WERI-Rb-1 (cell line): Measurements from ENCODE around the gene KAZN.
A peak's percentile ranks its signal among the peaks of the same experiment; 100 is the strongest.

Experiments used
- DNase-seq: peaks from one replicate; pipeline ENCODE4 v3.0.0-alpha.2; 2020
- H3K27ac ChIP-seq: fragments of 250-450 bp; sonication (Bioruptor Pico); 2 replicates; pipeline ENCODE4 v1.5.1; 2020; ENCODE audit warnings: mild to moderate bottlenecking, moderate library complexity
- H3K27me3 ChIP-seq: fragments of 250-450 bp; sonication (Bioruptor Pico); 2 replicates; pipeline ENCODE4 v1.5.1; 2021; ENCODE audit warnings: mild to moderate bottlenecking, low read depth, moderate library complexity; ENCODE audit not compliant: insufficient read depth, severe bottlenecking
- H3K36me3 ChIP-seq: fragments of 250-450 bp; sonication (Bioruptor Pico); 2 replicates; pipeline ENCODE4 v1.5.1; 2020; ENCODE audit warnings: mild to moderate bottlenecking, moderate library complexity
- H3K4me3 ChIP-seq: 2 replicates; pipeline ENCODE4 v1.5.1; 2011; ENCODE audit warnings: low read depth, mild to moderate bottlenecking, control low read depth, low read length
- H3K9me3 ChIP-seq: fragments of 250-450 bp; sonication (Bioruptor Pico); 2 replicates; pipeline ENCODE4 v1.5.1; 2021; ENCODE audit warnings: mild to moderate bottlenecking, moderate library complexity; ENCODE audit not compliant: severe bottlenecking
- CTCF ChIP-seq: IDR thresholded peaks from 2 replicates; pipeline ENCODE4 v1.5.1; 2011; ENCODE audit warnings: low read depth, mild to moderate bottlenecking, control low read depth, inconsistent platforms, low read length

KAZN gene

GRCh38 chr1:14946011-14946359, 347.5 kb downstream of the KAZN start:
- 0 out of 2 replicates have a peak, but pooled peaks have one; percentile 14 for TF ChIP-seq CTCF
- Histone ChIP-seq H3K36me3 (no peaks in the 10 kb centered on the region), H3K27ac (peak overlapping the region; percentile 69), H3K27me3 (no peaks in the 10 kb centered on the region), H3K9me3 (no peaks in the 10 kb centered on the region), H3K4me3 (no peak overlapping the region)
- DNase-seq = no peak

GRCh38 chr1:14946684-14947238, 348.3 kb downstream of the KAZN start:
- H3K4me3 ChIP-seq = no peak overlapping the region
- no peak for TF ChIP-seq CTCF
- H3K27me3 ChIP-seq = no peaks in the 10 kb centered on the region
- H3K27ac ChIP-seq = no peak overlapping the region
- H3K9me3 ChIP-seq = no peaks in the 10 kb centered on the region
- DNase-seq = no peak
- no peaks in the 10 kb centered on the region for H3K36me3 ChIP-seq

GRCh38 chr1:14947421-14947820, 348.9 kb downstream of the KAZN start:
- Histone ChIP-seq H3K9me3 (no peaks in the 10 kb centered on the region), H3K36me3 (no peaks in the 10 kb centered on the region), H3K27ac (no peak overlapping the region), H3K4me3 (no peak overlapping the region), H3K27me3 (no peaks in the 10 kb centered on the region)
- TF ChIP-seq CTCF = no peak
- no peak for DNase-seq

- H3K4me3 ChIP-seq = no peak overlapping the region
- no peaks in the 10 kb centered on the region for H3K9me3 ChIP-seq
- H3K27ac ChIP-seq = no peak overlapping the region
- DNase-seq = no peak
- no peaks in the 10 kb centered on the region for H3K27me3 ChIP-seq
- no peak for TF ChIP-seq CTCF
- no peaks in the 10 kb centered on the region for H3K36me3 ChIP-seq
Observed at GRCh38 chr1:14948112-14948652, 349.7 kb downstream of the KAZN start.

- Histone ChIP-seq H3K36me3 (no peaks in the 10 kb centered on the region), H3K9me3 (no peaks in the 10 kb centered on the region), H3K27ac (no peak overlapping the region), H3K4me3 (no peak overlapping the region), H3K27me3 (no peaks in the 10 kb centered on the region)
- DNase-seq = no peak
- no peak for TF ChIP-seq CTCF
Observed at GRCh38 chr1:14949270-14949835, 350.9 kb downstream of the KAZN start.
